RWPE1 (cell line): ENCODE data around the gene PPIB.

Source experiments
- CTCF ChIA-PET: fragments of 350-600 bp; sonication (Branson Sonifier 250); formaldehyde crosslinking; extraction: SDS; loops from one replicate; lab custom pipeline; 2021; lab: Yijun Ruan, JAX
- POLR2A ChIA-PET: fragments of 400-600 bp; formaldehyde crosslinking; extraction: SDS; loops from one replicate; lab custom pipeline; 2020; ENCODE audit warnings: antibody characterized with exemption; ENCODE audit not compliant: low non-redundant PET; lab: Yijun Ruan, JAX
- DNase-seq: peaks from one replicate; pipeline ENCODE4 v3.0.0; 2012; ENCODE audit warnings: low spot score
- H3K27ac ChIP-seq: fragments of 450-650 bp; 2 replicates; pipeline ENCODE4 v1.5.1; 2017
- CTCF ChIP-seq: fragments of 450-650 bp; conservative IDR thresholded peaks from 2 replicates; pipeline ENCODE4 v1.5.1; 2017; ENCODE audit warnings: low read depth, mild to moderate bottlenecking

Gene PPIB

GRCh38 chr15:64162869-64163658 is at the start of gene PPIB:
PPIB (minus strand) TSS chr15:64163022; CDS start chr15:64162986, 36 bp downstream.
- peak; percentile 98 for DNase-seq
- peak; percentile 87 for TF ChIP-seq CTCF
- ChIA-PET POLR2A (interaction anchor here (1.2 kb wide), 1 partner anchor 10 kb away, joined by 4 read pairs; no protein-coding TSS in a partner anchor), CTCF (interaction anchor here (0.9 to 1.3 kb wide), 2 partner anchors 13 kb away, joined by 3 to 4 read pairs; no protein-coding TSS in a partner anchor)
- H3K27ac ChIP-seq, result peak within 1 kb of the TSS; percentile 84

- ChIA-PET POLR2A (no interaction called here), CTCF (no interaction called here)
- DNase-seq, result no peak
- TF ChIP-seq CTCF, result no peak
- no peak overlapping the region for H3K27ac ChIP-seq
These were observed 48.9 kb upstream of the PPIB start for GRCh38 chr15:64211696-64212095.

- POLR2A ChIA-PET, result no interaction called here
- CTCF ChIA-PET, result interaction anchor here (0.6 to 1.0 kb wide), 5 partner anchors 13 to 496 kb away, joined by 3 to 8 read pairs (median 3); partner anchors contain the start of gene CSNK1G1
- no peak for DNase-seq
- no peak overlapping the region for H3K27ac ChIP-seq
- no peak for TF ChIP-seq CTCF
These were observed 47.5 kb upstream of the PPIB start for GRCh38 chr15:64210371-64210770.

GRCh38 chr15:64209680-64210334 is 47.0 kb upstream of the PPIB start:
- H3K27ac ChIP-seq, result no peak overlapping the region
- peak; percentile 30 for DNase-seq

GRCh38 chr15:64205202-64205601 is 42.4 kb upstream of the PPIB start:
- no peak for TF ChIP-seq CTCF
- ChIA-PET CTCF (interaction anchor here (0.6 to 1.2 kb wide), 2 partner anchors 52 to 157 kb away, joined by 3 read pairs; no protein-coding TSS in a partner anchor), POLR2A (no interaction called here)
- no peak for DNase-seq
- H3K27ac ChIP-seq, result no peak overlapping the region

More at GRCh38 chr15:64209680-64210334, 47.0 kb upstream of the PPIB start:
- CTCF ChIA-PET, result interaction anchor here (0.6 to 1.0 kb wide), 5 partner anchors 146 to 496 kb away, joined by 3 to 8 read pairs (median 3); partner anchors contain the start of gene CSNK1G1
- POLR2A ChIA-PET, result no interaction called here
- TF ChIP-seq CTCF, result peak; percentile 71

- POLR2A ChIA-PET, result no interaction called here
- CTCF ChIA-PET, result interaction anchor here (0.7 kb wide), 1 partner anchor 29 kb away, joined by 6 read pairs; no protein-coding TSS in a partner anchor
- TF ChIP-seq CTCF, result no peak
- no peak overlapping the region for H3K27ac ChIP-seq
- DNase-seq, result no peak
These were observed 34.6 kb upstream of the PPIB start for GRCh38 chr15:64197425-64197824.
